Keratinocyte (primary cell): ENCODE measurements around the gene HNRNPUL2.

Source experiments
- CTCF ChIP-seq, 3 experiments: IDR thresholded peaks in 1 of 3; conservative IDR thresholded peaks in 1 of 3; optimal IDR thresholded peaks in 1 of 3; 2 replicates in 2 of 3; 3 replicates in 1 of 3; pipeline versions ENCODE3 to v1.5.1; 2011; ENCODE audit warnings: low read length in 3 of 3, mild to moderate bottlenecking in 3 of 3, moderate library complexity in 2 of 3, control low read depth in 1 of 3, inconsistent platforms in 1 of 3; ENCODE audit not compliant: insufficient read depth in 2 of 3; ENCODE audit errors: extremely low read depth in 1 of 3
- EZH2 ChIP-seq: IDR thresholded peaks from one replicate; pipeline ENCODE4 v1.6.1; 2012; ENCODE audit warnings: inconsistent platforms, mild to moderate bottlenecking, low read length, moderate library complexity

GRCh38 chr11:62710001-62710345 is 17.3 kb downstream of the HNRNPUL2 start:
- no peak for TF ChIP-seq CTCF (optimal IDR thresholded peaks at IDR 0.05 in 1 of 3, IDR thresholded peaks at IDR 0.05 in 1 of 3, conservative IDR thresholded peaks at IDR 0.05 in 1 of 3; ENCODE audit: extremely low read depth in 1 of 3, insufficient read depth in 2 of 3, low read length in 3 of 3)
- no peak for TF ChIP-seq EZH2
